ENCODE measurements around the gene ADARB2.

- no peak for TF ChIP-seq CTCF (IDR thresholded peaks at IDR 0.05)
- TF ChIP-seq POLR2AphosphoS5 (IDR thresholded peaks at IDR 0.05), result no peak
- TF ChIP-seq EP300 (IDR thresholded peaks at IDR 0.05; ENCODE audit: low read depth), result no peak
- no peak for TF ChIP-seq POLR2A (IDR thresholded peaks at IDR 0.05)
These were observed 546.4 kb downstream of the ADARB2 start for GRCh38 chr10:1190791-1191490.
